ENCODE results near the gene CHMP2A. TPM values are rescaled to one million over a fixed set of nuclear protein-coding genes. Genes with fewer than 3 reads are reported as not detected.
A peak's percentile ranks its signal among the peaks of the same experiment; 100 is the strongest.
"Not testable (repeated sequence)": the region's sequence is repeated elsewhere in the genome, so short reads cannot be mapped to it uniquely, and the experiment has no call there.

CHMP2A gene
- total RNA-seq, 4 donors from 2014 or later: 30.9 to 77.8 (median 56.0) TPM

DNA sequence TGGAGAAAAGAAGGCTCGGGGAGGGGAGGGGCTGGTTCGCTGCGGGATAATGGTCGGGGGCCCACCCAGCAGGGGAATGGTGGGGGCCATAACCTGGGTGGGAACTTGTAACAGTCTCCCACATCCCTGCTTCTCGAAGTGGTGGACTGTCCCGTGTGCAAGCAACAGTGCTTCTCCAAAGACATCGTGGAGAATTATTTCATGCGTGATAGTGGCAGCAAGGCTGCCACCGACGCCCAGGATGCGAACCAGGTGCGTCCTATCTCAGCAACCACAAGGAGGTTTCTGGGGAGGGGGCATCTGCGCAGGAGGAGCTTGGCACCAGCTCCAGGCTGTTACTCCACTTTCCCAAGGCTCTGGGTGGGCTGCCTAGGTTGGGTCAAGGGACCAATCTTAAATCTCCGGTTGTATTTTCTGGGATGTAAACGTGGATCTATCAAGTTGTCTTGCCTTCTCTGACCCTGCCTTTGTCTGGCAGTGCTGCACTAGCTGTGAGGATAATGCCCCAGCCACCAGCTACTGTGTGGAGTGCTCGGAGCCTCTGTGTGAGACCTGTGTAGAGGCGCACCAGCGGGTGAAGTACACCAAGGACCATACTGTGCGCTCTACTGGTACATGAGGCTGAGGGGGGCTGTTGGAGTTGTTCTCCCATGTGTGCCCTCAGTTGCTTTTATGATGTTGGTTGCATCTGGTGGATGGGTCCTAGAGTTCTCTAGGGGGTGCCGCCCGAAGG is 9.5 kb downstream of the CHMP2A start:
- Histone ChIP-seq H3K27ac (peak overlapping the region; percentile 96 to 97), H3K36me3 (no peaks in the 10 kb centered on the region), H3K4me1 (peaks cover 10 to 22% of the 10 kb centered on the region in 2 donors), H3K4me3 (peak overlapping the region; percentile 60 to 79), H3K9me3 (no peaks in the 10 kb centered on the region), H3K27me3 (no peaks in the 10 kb centered on the region)
- TF ChIP-seq POLR2A (IDR thresholded peaks at IDR 0.05): no peak
- TF ChIP-seq, protein P1, sequence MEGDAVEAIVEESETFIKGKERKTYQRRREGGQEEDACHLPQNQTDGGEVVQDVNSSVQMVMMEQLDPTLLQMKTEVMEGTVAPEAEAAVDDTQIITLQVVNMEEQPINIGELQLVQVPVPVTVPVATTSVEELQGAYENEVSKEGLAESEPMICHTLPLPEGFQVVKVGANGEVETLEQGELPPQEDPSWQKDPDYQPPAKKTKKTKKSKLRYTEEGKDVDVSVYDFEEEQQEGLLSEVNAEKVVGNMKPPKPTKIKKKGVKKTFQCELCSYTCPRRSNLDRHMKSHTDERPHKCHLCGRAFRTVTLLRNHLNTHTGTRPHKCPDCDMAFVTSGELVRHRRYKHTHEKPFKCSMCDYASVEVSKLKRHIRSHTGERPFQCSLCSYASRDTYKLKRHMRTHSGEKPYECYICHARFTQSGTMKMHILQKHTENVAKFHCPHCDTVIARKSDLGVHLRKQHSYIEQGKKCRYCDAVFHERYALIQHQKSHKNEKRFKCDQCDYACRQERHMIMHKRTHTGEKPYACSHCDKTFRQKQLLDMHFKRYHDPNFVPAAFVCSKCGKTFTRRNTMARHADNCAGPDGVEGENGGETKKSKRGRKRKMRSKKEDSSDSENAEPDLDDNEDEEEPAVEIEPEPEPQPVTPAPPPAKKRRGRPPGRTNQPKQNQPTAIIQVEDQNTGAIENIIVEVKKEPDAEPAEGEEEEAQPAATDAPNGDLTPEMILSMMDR (IDR thresholded peaks at IDR 0.05): no peak
- DNase-seq: no peak
- intact Hi-C loops (cut with DNase I; ENCODE audit: low total_unique reads): no loop called here

DNA sequence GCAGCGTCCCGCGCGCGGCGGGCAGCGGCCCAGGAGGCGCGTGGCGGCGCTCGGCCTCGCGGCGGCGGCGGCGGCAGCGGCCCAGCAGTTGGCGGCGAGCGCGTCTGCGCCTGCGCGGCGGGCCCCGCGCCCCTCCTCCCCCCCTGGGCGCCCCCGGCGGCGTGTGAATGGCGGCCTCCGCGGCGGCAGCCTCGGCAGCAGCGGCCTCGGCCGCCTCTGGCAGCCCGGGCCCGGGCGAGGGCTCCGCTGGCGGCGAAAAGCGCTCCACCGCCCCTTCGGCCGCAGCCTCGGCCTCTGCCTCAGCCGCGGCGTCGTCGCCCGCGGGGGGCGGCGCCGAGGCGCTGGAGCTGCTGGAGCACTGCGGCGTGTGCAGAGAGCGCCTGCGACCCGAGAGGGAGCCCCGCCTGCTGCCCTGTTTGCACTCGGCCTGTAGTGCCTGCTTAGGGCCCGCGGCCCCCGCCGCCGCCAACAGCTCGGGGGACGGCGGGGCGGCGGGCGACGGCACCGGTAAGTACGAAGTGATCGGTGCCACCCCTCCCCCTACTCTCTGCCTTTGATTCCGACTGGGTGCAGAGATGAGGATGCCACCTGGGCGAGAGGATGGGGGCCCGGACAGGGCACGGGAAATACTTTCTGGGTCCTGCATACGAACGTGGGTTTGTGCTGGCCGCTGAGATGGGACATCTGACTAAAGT is 10.2 kb downstream of the CHMP2A start:
- no peaks in the 10 kb centered on the region for H3K9me3 ChIP-seq
- H3K27ac ChIP-seq: peak overlapping the region; percentile 96 to 97
- no peaks in the 10 kb centered on the region for H3K27me3 ChIP-seq
- no peak for TF ChIP-seq POLR2A (IDR thresholded peaks at IDR 0.05)
- TF ChIP-seq, protein P1 (IDR thresholded peaks at IDR 0.05): peak in 1 of 4 experiments; percentile 28
- H3K4me1 ChIP-seq: peaks cover 10 to 22% of the 10 kb centered on the region in 2 donors
- peak in 1 of 2 donors; percentile 36 for DNase-seq
- H3K36me3 ChIP-seq: no peaks in the 10 kb centered on the region
- peak overlapping the region; percentile 60 to 79 for H3K4me3 ChIP-seq
- intact Hi-C loops (cut with DNase I; ENCODE audit: low total_unique reads): no loop called here

- DNase-seq: peak; percentile 98 to 100
- peak; percentile 98 to 99 for TF ChIP-seq POLR2A (IDR thresholded peaks at IDR 0.05)
- TF ChIP-seq, protein P1 (IDR thresholded peaks at IDR 0.05): peak in 2 of 4 experiments; percentile 1 to 56
- no peaks in the 10 kb centered on the region for H3K27me3 ChIP-seq
- H3K4me1 ChIP-seq: peaks cover 10 to 22% of the 10 kb centered on the region in 2 donors
- intact Hi-C loops (cut with DNase I; ENCODE audit: low total_unique reads): no loop called here
- H3K36me3 ChIP-seq: no peaks in the 10 kb centered on the region
- peak within 1 kb of the TSS; percentile 60 to 79 for H3K4me3 ChIP-seq
- peak within 1 kb of the TSS; percentile 96 to 97 for H3K27ac ChIP-seq
- H3K9me3 ChIP-seq: no peaks in the 10 kb centered on the region
These were observed 10.9 kb downstream of the CHMP2A start, which contains the start of gene TRIM28 for GRCh38 chr19:58543826-58544590. TRIM28 (plus strand) TSS chr19:58544064; CDS start chr19:58544758, 694 bp downstream.

DNA sequence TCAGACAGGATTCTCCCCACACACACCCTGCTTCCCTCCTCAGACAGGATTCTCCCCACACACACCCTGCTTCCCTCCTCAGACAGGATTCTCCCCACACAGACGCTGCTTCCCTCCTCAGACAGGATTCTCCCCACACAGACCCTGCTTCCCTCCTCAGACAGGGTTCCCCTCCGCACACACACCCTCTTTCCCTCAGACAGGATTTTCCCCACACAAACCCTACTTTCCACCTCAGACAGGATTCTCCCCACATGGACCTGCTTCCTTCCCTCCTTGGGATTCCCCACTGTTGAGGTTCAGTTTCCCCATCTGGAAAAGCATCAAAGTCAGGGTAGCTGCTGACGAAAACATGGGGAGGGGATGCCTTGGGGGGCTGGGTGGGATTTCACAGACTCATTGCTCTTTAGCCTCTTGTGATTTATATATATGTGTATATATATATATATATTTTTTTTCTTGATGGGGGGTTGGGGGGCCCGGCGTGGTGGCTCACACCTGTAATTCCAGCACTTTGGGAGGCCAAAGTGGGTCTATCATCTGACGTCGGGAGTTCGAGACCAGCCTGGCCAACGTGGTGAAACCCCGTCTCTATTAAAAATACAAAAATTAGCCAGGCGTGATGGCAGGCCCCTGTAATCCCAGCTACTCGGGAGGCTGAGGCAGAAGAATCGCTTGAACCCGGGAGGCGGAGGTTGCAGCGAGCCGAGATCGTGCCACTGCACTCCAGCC is 12.1 kb downstream of the CHMP2A start:
- H3K27ac ChIP-seq: peak overlapping the region; percentile 96 to 97
- DNase-seq; intact Hi-C loops (cut with DNase I; ENCODE audit: low total_unique reads); H3K9me3 ChIP-seq; H3K36me3 ChIP-seq; H3K27me3 ChIP-seq: not testable (repeated sequence)
- peak overlapping the region in 1 of 2 donors; percentile 79 for H3K4me3 ChIP-seq
- peaks cover 10 to 25% of the 10 kb centered on the region in 2 donors for H3K4me1 ChIP-seq

DNA sequence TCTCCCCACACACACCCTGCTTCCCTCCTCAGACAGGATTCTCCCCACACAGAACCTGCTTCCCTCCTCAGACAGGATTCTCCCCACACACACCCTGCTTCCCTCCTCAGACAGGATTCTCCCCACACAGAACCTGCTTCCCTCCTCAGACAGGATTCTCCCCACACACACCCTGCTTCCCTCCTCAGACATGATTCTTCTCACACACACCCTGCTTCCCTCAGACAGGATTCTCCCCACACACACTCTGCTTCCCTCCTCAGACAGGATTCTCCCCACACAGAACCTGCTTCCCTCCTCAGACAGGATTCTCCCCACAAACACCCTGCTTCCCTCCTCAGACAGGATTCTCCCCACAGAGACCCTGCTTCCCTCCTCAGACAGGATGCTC is 15.7 kb downstream of the CHMP2A start:
- H3K27ac ChIP-seq; H3K36me3 ChIP-seq; intact Hi-C loops (cut with DNase I; ENCODE audit: low total_unique reads); H3K9me3 ChIP-seq; DNase-seq; H3K4me3 ChIP-seq; H3K27me3 ChIP-seq; H3K4me1 ChIP-seq: not testable (repeated sequence)

All from uterus (tissue), 4 donors.